Activated naive CD4-positive, alpha-beta T cell treated with Interleukin-2 at 50 U/mL for 16 hours (primary cell): ENCODE data around the gene PIP5K1C.
"Not testable (repeated sequence)": the region's sequence is repeated elsewhere in the genome, so short reads cannot be mapped to it uniquely, and the experiment has no call there.

Experiments used
- DNase-seq: peaks from one replicate; pipeline ENCODE4 v3.0.0-alpha.2; 2020

Gene PIP5K1C

DNA sequence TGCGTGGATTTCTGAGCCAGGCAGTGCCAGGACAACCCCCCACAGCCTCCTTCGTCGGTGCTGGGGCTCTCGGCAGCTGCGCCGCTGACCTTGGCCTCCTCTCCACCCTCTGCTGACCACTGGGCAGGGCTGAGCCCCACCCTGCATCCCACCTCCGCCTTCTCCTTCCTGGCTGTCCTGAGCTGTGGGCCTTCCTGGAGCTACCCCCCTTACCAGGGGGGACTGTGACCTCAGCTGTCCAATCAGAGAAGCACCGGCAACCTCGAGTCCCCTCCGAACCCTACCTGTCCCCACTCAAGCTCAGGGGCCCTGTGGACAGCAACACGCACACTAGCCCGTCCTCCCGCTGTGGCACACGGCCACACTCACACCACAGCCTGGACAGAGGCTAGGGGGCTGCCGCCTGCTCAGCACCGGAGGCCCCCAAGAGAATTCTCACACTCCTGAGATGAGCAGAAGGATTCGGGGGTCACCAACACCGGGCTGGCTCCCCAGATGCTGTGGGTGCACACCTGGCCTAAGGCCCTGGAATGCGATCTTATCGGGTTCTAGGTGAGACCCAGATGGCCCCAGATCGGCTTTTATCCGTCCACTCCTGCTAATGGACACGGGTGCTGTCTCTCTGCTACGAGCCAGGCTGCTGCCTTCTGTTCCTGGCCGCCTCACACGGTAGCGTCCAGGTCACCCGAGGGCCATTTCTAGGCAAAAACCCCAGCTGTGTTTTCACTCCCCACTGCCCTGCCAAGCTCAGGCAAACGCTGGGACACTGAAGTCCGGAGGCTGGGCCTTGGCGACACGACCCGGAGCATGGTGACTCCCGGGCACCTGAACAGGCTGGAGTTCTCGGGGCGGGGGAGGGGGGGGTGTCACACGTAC is 41.2 kb downstream of the PIP5K1C start:
- no peak for DNase-seq

DNA sequence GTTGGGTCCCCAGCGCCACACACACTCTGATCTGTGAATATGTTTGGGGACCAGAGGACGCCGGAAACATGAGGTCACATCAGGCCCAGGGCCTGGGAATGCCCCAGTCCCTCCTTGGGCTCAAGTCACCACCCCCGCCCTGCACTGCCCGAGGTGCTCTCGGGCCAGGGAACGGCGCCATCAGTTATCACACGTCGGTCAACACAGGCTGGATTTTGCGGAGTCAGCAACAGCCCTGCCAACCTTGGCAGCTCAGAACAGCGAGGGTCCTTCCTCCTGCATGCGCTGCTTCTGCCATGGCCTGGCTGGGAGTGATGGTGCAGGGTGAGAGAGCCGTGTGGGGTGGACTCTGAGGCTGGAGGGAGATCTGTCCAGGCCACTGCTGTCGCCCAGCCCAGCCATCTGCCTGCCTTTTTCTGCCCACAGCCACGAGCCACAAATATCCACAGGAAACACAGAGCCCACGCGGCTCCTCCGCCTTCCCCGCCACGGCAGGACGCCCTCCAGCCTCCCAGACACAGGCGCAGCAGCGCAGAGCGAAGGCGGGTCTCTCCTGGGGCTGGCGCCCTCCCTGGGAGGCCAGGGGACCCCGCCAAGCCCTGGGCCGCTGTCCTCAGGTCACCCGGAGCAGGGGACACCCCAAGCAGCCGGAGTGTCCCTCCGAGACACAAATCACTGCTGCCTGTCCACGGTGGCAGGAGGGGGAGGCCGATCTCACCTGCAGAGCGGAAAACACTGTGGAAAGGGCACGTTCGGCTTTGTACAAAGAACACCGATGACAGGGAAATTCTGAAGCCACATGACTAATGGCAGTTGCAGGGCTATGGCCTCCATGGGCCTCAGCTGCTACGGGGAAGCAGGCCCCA is 42.0 kb downstream of the PIP5K1C start:
- no peak for DNase-seq

DNA sequence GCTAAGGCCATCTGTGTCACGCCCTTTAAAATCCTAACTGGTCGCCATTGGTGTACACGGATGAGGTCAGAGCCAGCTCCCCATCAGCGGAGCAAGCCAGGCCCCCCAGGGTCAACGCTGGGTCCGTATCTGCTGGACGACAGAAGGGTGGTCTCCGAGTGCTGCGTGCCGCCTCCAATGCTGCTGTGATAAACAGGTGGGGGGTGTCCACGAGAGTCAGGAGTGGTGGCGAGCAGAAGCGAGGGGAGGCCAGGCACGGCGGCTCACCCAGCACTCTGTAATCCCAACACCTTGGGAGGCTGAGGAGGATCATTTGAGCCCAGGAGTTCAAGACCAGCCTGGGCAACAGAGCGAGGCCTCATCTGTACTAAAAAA is 42.9 kb downstream of the PIP5K1C start:
- no peak for DNase-seq

DNA sequence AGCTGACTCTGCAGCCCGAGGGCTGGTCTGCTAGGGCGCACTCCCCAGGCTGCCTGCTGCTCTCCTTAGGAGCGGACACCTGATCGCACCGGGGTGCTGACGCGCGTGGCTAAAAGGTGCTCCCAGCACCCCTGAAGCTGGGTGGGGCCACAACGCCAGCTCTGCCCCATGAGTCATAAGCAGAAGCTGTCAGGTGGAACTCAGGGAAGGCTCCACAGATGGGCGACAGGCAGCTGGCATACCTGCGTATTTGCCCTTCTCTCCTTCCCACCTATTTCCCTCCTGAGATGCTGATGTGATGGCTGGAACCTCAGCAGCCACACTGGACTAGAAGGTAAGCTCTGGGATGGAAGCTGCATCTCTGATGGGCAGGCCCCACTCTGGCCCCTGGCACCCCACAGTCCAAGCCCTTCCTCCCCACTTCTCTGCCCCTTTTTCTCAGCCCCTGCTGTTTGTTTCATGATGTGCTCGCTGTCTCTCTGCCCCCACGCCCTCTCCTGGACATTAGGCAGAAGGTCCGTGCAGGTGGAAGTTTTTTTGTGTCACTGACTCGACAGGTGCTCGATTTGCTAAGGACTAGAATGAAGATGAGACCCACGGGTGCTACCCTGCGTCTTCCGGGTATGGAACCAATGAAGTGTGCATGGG is 43.4 kb downstream of the PIP5K1C start:
- no peak for DNase-seq

DNA sequence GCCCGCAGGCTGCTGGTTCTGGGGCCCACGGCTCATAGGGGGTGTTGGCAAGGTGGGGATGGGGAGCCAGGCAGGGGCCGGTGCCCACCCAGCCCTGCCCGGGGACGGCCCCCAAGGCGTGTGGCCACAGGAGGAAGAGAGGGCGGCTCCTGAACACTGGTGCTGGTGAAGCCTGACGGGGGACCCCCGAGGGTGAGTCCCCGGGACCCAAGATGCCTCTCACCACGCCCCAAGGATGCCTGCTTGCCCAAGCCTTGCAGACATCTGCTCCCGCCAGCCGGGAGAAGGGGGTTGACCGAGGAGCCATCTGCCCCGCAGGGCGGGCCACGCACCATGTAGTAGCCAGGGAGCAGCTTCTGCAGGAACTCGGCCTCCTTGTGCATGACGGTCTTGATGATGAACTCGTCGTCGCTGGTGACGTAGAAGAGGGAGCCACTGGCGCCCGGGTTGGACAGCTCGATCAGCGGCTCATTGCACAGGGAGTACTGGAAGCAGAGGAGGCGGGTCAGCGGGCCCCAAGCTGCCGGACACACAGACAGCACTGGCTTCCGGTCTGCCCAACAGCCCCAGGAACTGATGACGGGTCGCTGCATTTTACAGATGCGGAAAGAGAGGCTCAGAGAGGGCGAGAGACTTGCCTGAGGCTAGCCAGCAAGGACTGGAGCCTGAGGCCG is 44.1 kb downstream of the PIP5K1C start:
- DNase-seq = no peak

DNA sequence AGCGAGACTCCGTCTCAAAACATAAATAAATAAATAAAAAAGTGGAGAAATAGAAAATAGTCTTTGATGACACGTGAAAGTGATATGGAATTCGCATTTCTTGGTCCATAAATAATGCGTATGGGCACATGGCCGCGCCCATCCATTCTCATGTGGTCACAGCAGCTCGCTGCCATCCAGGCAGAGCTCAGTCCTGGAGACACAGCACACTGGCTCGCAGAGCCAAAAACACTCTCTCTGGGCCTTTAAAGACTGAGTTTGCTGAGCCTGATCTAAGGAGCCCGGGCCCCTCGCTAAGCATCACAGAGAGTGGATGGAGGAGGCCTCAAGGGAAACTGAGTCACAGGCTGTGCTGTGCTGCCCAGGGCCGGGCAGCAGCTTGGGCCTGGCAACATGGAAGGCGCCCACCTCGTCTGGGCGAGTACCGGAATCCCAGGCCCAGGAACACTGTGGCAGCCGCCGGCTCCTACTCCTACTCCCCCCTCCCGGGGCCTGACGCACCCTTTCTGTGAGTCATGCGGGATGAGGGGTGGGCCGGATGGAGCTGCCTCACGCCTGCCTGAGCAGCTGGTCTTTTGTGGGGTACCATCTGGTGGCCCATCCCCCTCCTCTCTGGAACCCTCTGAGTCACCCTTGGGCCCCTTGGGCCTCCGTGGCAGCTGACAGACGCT is 44.7 kb downstream of the PIP5K1C start:
- DNase-seq = no peak

DNA sequence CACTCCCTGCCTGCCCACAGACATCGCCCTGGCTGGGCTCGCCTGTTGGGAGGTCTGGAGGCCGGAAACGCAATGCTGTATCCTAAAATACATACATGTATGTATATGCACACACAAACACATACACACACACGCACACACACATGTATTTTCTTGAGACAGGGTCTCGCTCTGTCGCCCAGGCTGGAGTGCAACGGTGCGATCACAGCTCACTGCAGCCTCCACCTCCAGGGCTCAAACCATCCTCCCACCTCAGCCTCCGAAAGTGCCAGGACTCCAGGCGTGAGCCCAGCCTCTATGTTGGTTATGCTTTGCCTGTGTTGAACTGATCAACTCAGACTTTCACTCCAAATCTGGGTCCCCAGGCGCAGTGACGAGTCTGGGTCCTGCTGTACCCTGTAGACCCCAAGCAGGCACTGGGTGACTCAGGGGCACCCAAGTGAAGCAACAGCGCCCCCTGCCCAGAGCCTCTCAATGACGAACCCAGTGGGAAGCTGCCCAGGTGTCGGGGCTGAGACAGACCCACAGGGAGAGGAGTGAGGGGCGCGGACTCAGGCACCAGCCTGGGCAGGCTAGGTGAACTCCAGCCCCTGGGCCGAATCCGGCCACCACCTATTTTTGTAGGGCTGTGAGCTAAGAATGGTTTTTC is 46.3 kb downstream of the PIP5K1C start:
- DNase-seq = no peak

DNA sequence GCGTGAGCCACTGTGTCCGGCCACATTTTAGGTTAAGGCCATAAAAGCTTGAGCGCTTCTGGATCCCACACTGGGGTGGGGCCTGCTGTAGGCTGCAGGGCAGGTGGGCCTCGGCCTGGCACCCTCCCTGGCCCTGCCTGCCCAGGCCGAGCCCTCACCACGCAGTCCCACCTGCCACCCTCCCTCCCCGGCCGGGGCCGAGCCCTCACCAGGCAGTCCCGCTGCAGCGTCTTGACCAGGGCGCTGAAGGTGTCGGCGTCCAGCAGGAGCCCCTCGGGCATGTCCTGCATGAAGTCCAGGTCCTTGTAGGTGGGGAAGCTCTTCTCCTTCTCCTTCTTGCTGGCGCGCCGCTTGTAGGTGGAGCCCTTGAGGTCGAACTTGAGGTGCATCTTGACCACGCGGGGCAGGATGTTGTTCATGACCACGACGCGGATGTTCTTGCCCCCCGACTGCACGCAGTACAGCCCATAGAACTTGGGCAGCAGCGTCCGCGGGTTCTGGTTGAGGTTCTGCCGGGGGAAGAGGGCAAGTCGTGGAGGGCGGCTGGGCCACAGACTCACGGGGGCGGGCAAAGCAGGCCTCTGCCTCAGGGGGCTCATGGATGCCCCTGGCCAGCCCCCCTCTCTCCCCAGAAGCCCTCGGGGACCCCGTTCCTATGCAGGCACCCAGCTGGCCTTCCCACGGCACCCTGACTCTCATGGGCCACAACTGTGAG is 47.0 kb downstream of the PIP5K1C start:
- no peak for DNase-seq

DNA sequence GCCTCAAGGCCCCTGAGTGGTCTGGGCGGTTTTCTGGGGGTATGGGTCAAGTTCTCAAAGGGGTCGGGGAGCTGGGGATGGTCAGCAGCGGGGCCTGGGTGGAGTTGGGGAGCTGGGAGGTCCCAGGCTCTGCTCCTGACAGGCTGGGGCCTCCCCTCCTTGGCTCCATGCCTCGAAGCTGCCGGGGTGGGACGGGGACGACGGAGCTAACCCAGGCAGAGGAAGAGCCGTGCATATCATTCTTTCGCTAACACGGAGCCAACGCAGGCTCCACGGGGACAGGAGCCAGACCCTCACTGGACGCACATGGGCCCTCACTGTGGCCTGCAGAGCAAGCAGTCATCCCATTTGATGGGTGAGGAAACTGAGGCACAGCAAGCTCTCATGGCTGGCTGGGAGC is 47.8 kb downstream of the PIP5K1C start:
- DNase-seq = no peak

DNA sequence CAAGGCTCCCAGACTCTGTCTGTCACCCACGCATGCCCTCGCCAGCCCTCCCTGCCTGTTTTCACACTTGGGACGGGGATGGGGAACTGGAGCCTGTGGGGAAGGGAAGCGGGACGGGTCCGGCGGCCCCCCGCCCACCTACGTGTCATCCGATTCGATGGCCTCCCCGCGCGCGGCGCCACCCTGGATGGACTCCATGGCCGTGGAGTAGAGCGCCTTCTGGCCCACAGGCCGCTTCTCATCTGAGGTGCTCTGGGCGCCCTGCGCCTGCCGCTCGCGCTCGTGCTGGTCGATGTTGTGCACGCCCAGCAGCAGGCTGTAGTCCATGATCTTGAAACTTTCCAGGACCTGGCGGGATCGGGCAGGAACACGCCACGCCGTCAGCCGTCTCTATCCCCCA is 48.6 kb downstream of the PIP5K1C start:
- DNase-seq = no peak

DNA sequence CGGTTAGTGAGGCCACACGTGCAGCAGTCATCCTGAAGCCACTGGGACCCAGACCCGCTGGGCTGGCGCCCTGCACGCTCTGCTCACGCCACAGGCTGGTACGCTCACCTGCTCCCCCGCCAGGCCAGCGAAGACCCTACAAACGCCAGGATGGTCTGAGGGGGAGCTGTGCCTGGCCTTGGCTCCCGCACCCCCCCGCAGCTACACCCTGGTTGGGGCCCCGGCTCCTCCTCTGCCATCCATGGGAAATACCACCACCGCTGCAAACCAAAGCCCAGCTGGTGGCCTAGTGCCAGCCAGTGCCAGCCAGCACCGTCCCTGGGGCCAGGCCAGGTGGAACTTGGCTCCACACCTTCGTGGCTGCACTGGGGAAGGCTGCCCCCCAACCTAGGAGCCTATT is 50.4 kb downstream of the PIP5K1C start:
- no peak for DNase-seq

DNA sequence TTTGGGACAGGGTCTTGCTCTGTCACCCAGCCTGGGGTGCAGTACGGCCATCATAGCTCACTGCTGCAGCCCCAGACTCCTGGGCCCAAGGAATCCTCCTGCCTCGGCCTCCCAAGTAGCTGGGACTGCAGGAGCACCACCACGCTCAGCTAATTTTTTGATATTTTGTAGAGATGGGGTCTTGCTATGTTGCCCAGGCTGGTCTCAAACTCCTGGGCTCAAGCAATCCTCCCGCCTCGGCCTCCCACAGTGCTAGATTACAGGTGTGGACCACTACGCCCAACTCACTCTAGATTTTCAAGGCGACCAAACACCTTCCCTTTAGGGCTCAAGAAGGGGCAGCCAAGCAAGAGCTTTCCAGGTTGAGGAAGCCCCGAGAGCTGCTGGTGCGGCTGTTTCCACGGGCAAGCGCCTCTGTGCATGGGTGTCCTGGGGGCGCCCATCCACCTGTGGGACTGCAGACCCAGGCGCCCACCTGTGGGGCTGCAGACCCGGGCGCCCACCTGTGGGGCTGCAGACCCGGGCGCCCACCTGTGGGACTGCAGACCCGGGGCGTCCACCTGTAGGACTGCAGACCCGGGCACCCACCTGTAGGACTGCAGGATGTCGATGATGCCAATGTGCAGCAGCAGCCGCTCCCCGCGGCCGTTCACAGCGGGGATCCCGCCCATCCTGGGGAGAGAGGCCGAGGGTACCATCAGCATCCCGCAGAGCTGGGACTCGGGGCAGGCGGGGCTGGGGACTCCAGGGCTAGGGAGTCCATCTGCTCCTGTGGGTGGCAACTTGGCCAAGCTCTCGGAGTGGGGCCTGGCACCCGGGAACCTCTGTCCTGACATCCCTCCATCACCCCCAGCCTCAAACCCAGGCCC is 52.0 kb downstream of the PIP5K1C start:
- no peak for DNase-seq

DNA sequence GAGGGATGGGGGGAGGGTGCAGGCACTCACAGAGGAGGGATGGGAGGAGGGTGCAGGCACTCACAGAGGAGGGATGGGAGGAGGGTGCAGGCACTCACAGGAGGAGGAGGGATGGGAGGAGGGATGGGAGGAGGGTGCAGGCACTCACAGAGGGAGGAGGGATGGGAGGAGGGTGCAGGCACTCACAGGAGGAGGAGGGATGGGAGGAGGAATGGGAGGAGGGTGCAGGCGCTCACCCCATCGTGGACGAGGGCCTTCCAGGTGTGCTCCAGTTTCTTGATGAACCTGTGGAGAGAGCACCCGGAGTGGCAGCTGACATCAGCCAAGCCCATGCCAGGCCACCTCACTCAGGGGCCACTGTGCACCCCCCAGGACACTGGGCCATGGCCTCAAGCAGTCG is 53.2 kb downstream of the PIP5K1C start:
- DNase-seq = not testable (repeated sequence)

DNA sequence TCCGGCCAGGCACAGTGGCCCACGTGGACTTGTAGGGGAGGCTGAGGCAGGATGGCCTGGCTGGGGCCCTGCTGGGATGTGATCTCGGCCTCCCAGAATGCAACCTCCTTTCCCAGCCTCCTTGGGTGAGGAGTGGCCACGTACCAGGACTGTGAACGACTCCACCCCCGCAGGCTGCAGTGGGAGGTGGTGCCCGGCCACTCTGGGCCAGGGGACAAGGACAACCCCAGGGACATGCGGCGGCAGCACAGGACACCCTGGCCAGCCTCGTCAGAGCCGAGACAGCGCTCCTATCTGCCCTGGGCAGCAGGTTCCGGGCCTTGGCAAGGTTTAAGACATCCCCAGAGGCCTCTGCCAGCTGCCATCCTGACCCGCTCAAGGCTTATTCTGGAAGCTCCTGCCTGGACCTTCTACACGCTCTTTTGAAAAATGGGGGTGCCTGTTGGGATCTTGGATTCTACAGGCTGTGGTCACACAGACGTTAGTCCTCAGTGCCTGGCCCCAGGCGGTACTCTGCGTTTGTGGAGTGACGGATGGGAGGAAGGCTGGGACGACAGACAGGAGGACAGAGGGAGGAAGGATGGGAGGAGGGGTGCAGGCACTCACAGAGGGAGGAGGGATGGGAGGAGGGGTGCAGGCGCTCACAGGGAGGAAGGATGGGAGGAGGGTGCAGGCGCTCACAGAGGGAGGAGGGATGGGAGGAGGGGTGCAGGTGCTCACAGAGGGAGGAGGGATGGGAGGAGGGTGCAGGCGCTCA is 53.8 kb downstream of the PIP5K1C start:
- no peak for DNase-seq

DNA sequence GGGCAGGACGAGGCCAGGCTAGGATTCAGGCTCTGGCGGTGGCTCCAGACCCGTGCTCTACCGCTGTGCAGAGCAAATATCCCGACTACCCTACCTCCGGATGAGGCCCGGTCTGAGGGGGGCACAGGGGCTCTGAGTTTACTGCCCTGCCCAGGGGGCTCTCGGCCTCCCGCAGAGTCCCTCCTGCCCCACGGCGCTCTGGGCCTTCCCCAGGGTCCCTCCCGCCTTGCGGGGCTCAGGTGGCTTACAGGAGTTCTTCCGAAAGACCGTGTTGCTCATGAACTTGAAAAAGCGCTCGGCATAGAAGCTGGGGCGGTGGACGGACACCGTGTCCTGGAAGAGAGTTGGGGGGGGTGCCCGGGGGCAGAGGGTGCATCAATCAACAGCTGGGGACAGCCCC is 54.5 kb downstream of the PIP5K1C start:
- DNase-seq = no peak

DNA sequence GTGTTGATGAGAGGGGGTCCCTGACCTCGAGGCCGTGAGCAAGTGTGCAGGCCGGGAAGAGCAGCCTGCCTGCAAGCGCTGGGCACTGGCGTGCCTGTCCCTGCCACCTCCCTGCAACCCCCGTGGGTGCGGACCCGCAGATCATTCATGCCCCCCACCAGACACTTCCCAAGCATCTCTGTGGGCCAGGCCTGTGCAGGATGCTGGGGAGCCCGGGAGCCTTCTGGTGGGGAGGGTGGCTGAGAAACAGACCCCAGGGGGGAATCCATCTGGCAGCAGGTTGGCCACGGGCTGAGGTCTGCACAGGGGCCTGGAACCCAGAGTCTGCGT is 55.2 kb downstream of the PIP5K1C start:
- DNase-seq = no peak

DNA sequence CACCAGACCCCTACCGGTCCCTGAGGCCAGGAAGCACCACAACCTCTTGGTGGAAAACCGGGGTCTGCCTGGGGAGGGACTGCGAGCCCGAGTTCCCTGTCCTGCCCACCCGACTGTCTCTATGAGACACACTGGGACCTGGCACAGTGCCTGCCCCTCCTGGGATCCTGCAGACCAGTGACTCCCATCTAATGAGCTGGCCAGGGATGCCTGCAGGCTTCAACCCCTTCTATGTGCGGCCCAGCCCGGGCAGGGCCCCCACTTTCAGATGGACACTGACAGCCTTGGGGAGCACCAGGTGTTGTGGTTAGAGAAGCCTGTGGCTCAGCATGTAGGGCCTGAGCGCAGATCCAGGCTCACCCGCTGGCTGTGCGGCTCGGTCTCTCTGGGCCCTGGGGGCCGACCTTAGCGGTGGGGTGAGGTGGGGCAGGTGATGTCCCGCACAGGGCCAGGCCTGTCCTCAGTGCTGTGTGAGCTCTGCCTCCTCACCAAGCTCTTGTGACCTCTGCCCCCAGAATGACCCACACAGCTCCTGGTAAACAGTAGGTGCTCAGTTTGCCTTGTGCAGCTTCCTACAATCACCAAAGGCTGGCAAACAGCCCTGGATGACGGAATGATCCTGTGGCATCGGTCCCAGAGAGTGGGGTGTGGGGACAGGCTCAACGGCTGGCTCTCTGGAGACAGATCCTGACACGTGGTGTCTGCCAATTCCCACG is 55.8 kb downstream of the PIP5K1C start:
- DNase-seq = no peak

DNA sequence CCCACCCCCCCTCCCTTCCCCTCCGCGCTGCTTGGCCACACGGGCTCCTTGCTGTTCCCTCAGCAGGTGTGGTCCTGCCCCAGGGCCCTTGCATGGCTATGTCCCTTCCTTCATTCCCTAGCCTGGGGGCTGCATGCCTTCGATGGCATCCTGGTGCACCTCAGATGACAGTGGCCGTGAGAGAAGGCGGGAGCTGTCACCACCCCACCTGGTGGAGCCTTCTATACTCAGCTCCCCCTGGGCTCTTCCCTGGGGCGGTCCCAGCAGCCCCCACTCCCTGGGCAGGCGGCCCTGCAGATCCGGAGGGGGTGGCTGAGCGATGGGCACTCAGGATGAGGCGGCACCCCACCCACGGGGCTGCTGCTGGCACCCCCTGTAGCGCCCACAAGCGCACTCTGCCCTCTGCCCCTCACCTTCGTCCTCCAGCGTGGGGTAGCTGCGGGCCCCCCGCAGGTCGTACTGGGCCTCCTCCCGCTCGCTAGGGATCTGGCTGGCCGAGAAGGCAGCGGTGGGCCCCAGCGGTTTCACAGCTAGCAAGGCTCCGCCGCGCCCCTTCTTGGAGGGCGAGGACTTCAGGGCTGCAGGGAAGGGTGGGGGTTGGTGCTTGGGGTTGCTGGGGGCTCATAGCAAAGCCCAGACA is 56.5 kb downstream of the PIP5K1C start:
- no peak for DNase-seq
